SK-N-SH treated with all-trans-retinoic acid at 6 μM for 48 hours (cell line): ENCODE measurements around the gene MARVELD1.

Experiments used
- ARNTL ChIP-seq: fragments of 450-650 bp; formaldehyde crosslinking; IDR thresholded peaks from 2 replicates; pipeline ENCODE4 v1.5.0; 2020; ENCODE audit warnings: low read depth, mild to moderate bottlenecking, moderate library complexity, borderline replicate concordance
- ESRRG ChIP-seq: fragments of 250-450 bp; sonication (Bioruptor Pico); IDR thresholded peaks from 2 replicates; pipeline ENCODE4 v1.6.1; 2021; ENCODE audit warnings: mild to moderate bottlenecking
- GLIS3 ChIP-seq: fragments of 250-450 bp; sonication (Bioruptor Pico); IDR thresholded peaks from 2 replicates; pipeline ENCODE4 v1.5.0; 2020; ENCODE audit warnings: mild to moderate bottlenecking, moderate library complexity
- OSR1 ChIP-seq: fragments of 250-450 bp; sonication (Bioruptor Pico); IDR thresholded peaks from 2 replicates; pipeline ENCODE4 v1.8.0; 2022; ENCODE audit warnings: moderate library complexity, mild to moderate bottlenecking, inconsistent platforms
- PPARA ChIP-seq: fragments of 250-450 bp; sonication (Bioruptor Pico); IDR thresholded peaks from 2 replicates; pipeline ENCODE4 v1.5.0; 2020; ENCODE audit warnings: mild to moderate bottlenecking, borderline replicate concordance
- TCF4 ChIP-seq: fragments of 250-450 bp; sonication (Bioruptor Pico); IDR thresholded peaks from 2 replicates; pipeline ENCODE4 v1.8.0; 2021; ENCODE audit warnings: mild to moderate bottlenecking, moderate library complexity, borderline replicate concordance
- ZFP3 ChIP-seq: fragments of 250-450 bp; sonication (Bioruptor Pico); IDR thresholded peaks from 2 replicates; pipeline ENCODE4 v1.5.0; 2020; ENCODE audit warnings: mild to moderate bottlenecking, moderate library complexity
- ZNF8 ChIP-seq: fragments of 450-650 bp; formaldehyde crosslinking; IDR thresholded peaks from 2 replicates; pipeline ENCODE4 v1.5.0; 2020; ENCODE audit warnings: mild to moderate bottlenecking, moderate library complexity
- TF ChIP-seq, protein P1 (sequence below): fragments of 250-450 bp; sonication (Bioruptor Pico); IDR thresholded peaks from 2 replicates; pipeline ENCODE4 v1.5.1; 2021; ENCODE audit warnings: mild to moderate bottlenecking, moderate library complexity
- TF ChIP-seq, protein P2 (sequence below): fragments of 250-450 bp; sonication (Bioruptor Pico); IDR thresholded peaks from 2 replicates; pipeline ENCODE4 v1.8.0; 2020; ENCODE audit warnings: mild to moderate bottlenecking, moderate library complexity, borderline replicate concordance
- TF ChIP-seq, protein P3 (sequence below): fragments of 250-450 bp; sonication (Bioruptor Pico); IDR thresholded peaks from 2 replicates; pipeline ENCODE4 v1.5.1; 2020; ENCODE audit warnings: low read depth, mild to moderate bottlenecking, moderate library complexity

DNA sequence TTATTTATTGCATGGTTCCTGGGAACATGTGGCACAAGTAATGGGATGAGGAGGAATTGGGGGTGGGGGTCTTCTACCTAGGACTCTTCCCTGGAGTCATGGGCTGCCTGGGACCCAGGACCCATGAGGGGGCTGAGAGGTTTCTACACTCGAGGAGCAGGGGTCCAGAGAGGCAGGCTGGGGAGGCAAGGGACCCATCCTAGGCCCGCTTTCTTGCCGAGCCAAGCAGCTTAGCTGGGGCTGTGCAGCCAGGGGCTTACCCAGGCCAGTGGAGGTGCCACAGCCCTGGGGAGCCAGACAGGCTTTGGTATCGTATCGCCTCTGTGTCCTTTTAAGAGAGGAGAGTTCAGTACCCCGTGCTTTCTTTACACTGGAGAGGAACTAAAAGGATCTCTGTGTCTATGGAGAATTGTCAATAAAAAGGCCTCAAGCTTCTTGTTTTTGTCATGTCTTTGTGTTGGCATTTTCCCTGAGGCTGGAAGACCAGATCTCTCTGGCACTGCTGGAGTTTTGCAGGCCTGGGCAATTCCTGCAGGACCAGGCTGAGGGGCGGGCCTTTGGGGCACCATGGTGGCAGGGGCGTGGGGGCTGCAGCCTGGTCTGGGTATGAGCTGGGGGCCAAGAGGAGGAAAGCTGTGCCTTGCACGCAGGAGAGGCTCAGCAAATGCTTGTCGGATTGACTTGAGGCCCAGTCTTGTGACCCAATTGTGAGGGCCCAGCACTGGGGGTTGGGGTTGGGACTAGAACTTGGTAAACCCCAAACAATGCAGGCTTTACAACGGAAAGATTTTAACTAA is 47.1 kb downstream of the MARVELD1 start:
- TF ChIP-seq, protein P1, sequence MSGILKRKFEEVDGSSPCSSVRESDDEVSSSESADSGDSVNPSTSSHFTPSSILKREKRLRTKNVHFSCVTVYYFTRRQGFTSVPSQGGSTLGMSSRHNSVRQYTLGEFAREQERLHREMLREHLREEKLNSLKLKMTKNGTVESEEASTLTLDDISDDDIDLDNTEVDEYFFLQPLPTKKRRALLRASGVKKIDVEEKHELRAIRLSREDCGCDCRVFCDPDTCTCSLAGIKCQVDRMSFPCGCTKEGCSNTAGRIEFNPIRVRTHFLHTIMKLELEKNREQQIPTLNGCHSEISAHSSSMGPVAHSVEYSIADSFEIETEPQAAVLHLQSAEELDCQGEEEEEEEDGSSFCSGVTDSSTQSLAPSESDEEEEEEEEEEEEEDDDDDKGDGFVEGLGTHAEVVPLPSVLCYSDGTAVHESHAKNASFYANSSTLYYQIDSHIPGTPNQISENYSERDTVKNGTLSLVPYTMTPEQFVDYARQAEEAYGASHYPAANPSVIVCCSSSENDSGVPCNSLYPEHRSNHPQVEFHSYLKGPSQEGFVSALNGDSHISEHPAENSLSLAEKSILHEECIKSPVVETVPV (CRISPR knock-in tag), result no peak
- TF ChIP-seq ESRRG (CRISPR knock-in tag) (no peak), TCF4 (CRISPR knock-in tag) (no peak), ZNF8 (CRISPR knock-in tag) (no peak), ARNTL (no peak), ZFP3 (CRISPR knock-in tag) (no peak), OSR1 (no peak), PPARA (CRISPR knock-in tag) (no peak), GLIS3 (no peak)
- TF ChIP-seq, protein P2, sequence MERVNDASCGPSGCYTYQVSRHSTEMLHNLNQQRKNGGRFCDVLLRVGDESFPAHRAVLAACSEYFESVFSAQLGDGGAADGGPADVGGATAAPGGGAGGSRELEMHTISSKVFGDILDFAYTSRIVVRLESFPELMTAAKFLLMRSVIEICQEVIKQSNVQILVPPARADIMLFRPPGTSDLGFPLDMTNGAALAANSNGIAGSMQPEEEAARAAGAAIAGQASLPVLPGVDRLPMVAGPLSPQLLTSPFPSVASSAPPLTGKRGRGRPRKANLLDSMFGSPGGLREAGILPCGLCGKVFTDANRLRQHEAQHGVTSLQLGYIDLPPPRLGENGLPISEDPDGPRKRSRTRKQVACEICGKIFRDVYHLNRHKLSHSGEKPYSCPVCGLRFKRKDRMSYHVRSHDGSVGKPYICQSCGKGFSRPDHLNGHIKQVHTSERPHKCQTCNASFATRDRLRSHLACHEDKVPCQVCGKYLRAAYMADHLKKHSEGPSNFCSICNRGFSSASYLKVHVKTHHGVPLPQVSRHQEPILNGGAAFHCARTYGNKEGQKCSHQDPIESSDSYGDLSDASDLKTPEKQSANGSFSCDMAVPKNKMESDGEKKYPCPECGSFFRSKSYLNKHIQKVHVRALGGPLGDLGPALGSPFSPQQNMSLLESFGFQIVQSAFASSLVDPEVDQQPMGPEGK (CRISPR knock-in tag), result no peak
- TF ChIP-seq, protein P3, sequence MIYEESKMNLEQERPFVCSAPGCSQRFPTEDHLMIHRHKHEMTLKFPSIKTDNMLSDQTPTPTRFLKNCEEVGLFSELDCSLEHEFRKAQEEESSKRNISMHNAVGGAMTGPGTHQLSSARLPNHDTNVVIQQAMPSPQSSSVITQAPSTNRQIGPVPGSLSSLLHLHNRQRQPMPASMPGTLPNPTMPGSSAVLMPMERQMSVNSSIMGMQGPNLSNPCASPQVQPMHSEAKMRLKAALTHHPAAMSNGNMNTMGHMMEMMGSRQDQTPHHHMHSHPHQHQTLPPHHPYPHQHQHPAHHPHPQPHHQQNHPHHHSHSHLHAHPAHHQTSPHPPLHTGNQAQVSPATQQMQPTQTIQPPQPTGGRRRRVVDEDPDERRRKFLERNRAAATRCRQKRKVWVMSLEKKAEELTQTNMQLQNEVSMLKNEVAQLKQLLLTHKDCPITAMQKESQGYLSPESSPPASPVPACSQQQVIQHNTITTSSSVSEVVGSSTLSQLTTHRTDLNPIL (CRISPR knock-in tag), result no peak
